ENCODE results near the gene SNX8.

DNA sequence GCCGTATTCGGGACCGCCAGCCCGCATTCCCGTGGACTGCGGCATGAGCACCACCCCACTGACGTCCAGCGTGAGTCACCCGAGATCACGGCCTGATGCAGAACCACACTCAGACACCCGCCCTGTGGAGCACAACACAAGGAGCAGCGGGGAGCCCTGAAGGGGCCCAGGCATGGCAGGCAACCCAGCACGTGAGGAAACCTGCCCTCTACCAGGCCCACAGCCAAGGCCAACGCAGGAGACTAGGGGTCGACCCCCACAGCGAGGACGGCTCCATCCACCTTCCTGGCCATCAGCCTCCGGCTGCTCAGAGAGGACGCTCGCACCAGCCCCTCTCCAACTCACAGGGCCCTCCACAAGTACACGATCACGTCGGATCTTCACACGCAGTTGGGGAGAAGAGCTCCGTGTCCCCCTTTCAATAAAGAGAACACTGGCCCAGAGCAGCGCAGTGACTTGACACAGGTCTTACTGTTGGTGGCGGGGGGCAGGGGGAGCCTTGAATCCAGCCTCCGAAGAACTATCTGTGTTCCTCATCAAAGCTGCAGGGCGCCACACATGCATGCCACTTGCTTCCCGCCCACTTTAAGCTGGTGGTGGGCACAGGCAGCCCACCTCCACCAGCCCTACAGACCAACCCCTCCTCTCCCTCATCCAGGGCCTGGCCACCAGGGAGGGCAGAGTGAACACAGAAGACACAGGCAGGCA lies 103.5 kb downstream of the SNX8 start:
- TF ChIP-seq EZH2 (IDR thresholded peaks at IDR 0.05; ENCODE audit: insufficient read depth, poor library complexity, severe bottlenecking) (no peak), EZH2phosphoT487 (IDR thresholded peaks at IDR 0.05; ENCODE audit: insufficient read depth, low read depth) (no peak)
